ENCODE results near the gene CHRNA4. TPM values are rescaled to one million over a fixed set of nuclear protein-coding genes. Genes with fewer than 3 reads are reported as not detected.

Gene CHRNA4
- total RNA-seq, 2 donors from 2014 or later: not detected

DNA sequence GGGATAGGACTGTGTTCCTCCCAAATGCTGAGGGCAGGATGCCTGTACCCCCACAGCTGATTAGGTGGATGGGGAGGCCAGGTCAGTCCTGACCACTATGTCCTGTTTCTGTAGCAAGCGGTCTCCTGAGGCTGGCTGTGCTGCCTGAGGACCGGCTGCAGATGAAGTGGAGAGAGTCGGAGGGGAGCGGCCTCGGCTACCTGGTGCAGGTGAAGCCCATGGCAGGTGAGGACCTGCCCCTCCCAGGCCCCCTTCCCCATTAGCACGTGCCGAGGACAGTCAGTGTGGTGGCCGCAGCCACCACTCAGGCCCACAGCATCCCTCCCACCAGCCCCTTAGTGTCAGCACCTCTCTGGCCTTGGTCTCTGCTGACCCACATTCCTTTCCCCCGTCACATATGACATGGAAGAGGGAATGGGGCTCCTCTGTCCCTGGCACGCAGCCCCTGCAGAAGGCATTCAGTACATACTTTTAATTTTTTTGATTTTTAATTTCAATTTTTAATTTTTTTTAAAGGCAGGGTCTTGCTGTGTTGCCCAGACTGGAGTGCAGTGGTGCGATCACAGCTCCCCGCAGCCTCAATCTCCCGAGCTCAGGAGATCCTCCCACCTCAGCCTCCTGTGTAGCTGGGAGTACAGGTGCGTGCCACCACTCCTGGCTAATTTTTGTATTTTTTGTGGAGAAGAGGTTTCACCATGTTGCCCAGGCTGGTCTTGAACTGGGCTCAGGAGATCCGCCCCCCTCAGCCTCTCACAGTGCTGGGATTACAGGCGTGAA, 63.2 kb downstream of the CHRNA4 start:
- H3K9me3 ChIP-seq: no peaks in the 10 kb centered on the region
- no peaks in the 10 kb centered on the region for H3K4me1 ChIP-seq
- H3K4me3 ChIP-seq: no peak overlapping the region
- peaks cover 0 to 15% of the 10 kb centered on the region in 2 donors for H3K27me3 ChIP-seq
- no peaks in the 10 kb centered on the region for H3K36me3 ChIP-seq (replicated peaks in 1 of 2; ENCODE audit: insufficient read depth in 1 of 2, low read depth in 2 of 2)
- H3K27ac ChIP-seq: no peak overlapping the region
- no peak for DNase-seq
- intact Hi-C loops (cut with DNase I): no loop called here
- 68 to 71% methylated on average over 12 to 15 of the region's 16 CpGs for WGBS, 2 donors
- TF ChIP-seq, protein P1, sequence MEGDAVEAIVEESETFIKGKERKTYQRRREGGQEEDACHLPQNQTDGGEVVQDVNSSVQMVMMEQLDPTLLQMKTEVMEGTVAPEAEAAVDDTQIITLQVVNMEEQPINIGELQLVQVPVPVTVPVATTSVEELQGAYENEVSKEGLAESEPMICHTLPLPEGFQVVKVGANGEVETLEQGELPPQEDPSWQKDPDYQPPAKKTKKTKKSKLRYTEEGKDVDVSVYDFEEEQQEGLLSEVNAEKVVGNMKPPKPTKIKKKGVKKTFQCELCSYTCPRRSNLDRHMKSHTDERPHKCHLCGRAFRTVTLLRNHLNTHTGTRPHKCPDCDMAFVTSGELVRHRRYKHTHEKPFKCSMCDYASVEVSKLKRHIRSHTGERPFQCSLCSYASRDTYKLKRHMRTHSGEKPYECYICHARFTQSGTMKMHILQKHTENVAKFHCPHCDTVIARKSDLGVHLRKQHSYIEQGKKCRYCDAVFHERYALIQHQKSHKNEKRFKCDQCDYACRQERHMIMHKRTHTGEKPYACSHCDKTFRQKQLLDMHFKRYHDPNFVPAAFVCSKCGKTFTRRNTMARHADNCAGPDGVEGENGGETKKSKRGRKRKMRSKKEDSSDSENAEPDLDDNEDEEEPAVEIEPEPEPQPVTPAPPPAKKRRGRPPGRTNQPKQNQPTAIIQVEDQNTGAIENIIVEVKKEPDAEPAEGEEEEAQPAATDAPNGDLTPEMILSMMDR (IDR thresholded peaks at IDR 0.05): no peak
- TF ChIP-seq POLR2A (IDR thresholded peaks at IDR 0.05): no peak
- no peak for ATAC-seq

DNA sequence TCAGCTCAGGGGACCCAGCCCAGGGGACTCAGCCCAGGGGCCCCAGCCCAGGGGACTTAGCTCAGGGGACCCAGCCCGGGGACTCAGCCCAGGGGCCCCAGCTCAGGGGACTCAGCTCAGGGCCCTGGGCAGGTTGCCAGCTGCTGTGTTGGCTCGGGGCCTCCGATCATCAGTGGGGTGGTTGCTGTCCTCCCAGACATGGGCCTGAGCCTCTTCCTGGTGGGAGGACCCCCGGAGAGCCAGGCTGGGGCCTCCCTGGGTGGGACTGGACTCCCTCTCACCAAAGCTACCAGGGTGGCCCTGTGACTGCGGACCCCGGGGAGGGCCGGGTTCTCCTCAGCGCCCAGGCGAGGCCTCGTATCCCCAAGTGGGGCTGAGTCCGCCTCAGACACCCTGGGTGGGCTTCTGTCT, 63.8 kb downstream of the CHRNA4 start:
- Histone ChIP-seq H3K36me3 (replicated peaks in 1 of 2; ENCODE audit: insufficient read depth in 1 of 2, low read depth in 2 of 2) (no peaks in the 10 kb centered on the region), H3K4me1 (no peaks in the 10 kb centered on the region), H3K9me3 (no peaks in the 10 kb centered on the region), H3K4me3 (no peak overlapping the region), H3K27ac (no peak overlapping the region), H3K27me3 (peaks cover 0 to 15% of the 10 kb centered on the region in 2 donors)
- TF ChIP-seq, protein P1 (IDR thresholded peaks at IDR 0.05): no peak
- TF ChIP-seq POLR2A (IDR thresholded peaks at IDR 0.05): no peak
- 41% methylated on average over 9 of the region's 11 CpGs; no CpG with 5 or more reads in 1 of the 2 donors for WGBS, 2 donors
- no peak for DNase-seq
- ATAC-seq: no peak
- intact Hi-C loops (cut with DNase I): no loop called here

DNA sequence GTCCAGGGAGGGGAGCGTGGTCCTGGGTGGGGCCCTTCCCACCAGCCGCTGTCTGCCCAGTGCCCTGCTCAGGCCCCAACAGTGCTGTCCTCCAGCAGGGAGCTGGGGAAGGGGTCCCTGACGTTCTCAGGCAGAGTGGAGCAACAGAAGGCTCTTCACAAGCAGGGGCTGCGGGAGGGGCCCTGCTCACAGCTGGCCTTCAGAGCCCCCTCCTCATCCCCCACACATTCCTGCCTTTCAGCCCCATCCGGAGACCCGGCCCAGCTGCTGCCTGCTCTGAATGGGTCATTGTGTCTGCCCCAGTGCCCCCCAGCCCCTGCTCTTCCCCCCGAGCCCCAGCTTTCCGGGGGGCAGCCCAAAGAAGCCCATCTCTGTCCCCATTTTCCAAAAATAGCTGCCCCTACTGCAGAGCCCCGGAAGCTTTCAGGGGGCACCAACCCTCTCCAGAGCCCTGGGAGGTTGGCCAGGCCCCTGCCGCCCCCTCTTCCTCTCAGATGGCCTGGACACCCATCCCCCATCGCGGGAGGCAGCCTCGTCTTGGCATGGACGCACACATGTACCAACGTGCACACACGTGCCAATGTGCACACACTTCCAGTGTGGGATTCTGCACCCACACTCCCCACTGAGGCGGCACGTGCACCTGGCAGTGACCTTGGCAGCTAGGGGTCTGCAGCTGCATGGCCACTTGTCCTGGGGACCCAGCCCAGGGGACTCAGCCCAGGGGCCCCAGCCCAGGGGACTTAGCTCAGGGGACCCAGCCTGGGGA, 64.4 kb downstream of the CHRNA4 start:
- no peak for ATAC-seq
- Histone ChIP-seq H3K9me3 (no peaks in the 10 kb centered on the region), H3K27ac (no peak overlapping the region), H3K27me3 (peaks cover 0 to 15% of the 10 kb centered on the region in 2 donors), H3K36me3 (replicated peaks in 1 of 2; ENCODE audit: insufficient read depth in 1 of 2, low read depth in 2 of 2) (no peaks in the 10 kb centered on the region), H3K4me3 (no peak overlapping the region), H3K4me1 (no peaks in the 10 kb centered on the region)
- no peak for TF ChIP-seq POLR2A (IDR thresholded peaks at IDR 0.05)
- TF ChIP-seq, protein P1 (IDR thresholded peaks at IDR 0.05): no peak
- WGBS, 2 donors: 21 to 40% methylated on average over 2 to 15 of the region's 18 CpGs
- intact Hi-C loops (cut with DNase I): no loop called here
- DNase-seq: no peak

DNA sequence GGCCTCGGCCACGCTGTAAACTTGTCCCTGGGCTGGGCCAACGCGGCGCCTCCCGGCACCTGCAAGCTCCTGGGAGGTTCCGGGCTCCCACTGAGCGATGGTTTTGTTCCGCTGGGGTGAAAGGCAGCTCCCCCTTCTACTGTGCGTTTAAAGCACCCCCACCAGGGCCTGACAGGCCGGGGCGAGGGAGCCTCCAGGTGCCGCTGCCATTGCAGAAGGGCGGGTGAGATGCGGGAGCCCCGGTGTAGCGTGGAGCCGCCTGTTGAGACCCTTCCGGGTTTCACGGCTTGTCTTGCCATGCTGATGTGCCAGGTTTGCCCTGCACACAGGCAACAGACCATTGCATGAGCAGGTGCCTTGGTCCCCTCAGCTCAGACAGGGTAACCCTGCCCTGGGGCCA, 65.3 kb downstream of the CHRNA4 start:
- intact Hi-C loops (cut with DNase I): no loop called here
- Histone ChIP-seq H3K27me3 (peaks cover 0 to 13% of the 10 kb centered on the region in 2 donors), H3K9me3 (no peaks in the 10 kb centered on the region), H3K36me3 (replicated peaks in 1 of 2; ENCODE audit: insufficient read depth in 1 of 2, low read depth in 2 of 2) (no peaks in the 10 kb centered on the region), H3K4me1 (peaks cover 3% of the 10 kb centered on the region), H3K27ac (no peak overlapping the region), H3K4me3 (no peak overlapping the region)
- TF ChIP-seq, protein P1 (IDR thresholded peaks at IDR 0.05): no peak
- no peak for TF ChIP-seq POLR2A (IDR thresholded peaks at IDR 0.05)
- DNase-seq (no peak), ATAC-seq (no peak)
- WGBS, 2 donors: 12 to 19% methylated on average over 15 to 20 of the region's 20 CpGs
